ENCODE data around the gene PPM1N.

DNA sequence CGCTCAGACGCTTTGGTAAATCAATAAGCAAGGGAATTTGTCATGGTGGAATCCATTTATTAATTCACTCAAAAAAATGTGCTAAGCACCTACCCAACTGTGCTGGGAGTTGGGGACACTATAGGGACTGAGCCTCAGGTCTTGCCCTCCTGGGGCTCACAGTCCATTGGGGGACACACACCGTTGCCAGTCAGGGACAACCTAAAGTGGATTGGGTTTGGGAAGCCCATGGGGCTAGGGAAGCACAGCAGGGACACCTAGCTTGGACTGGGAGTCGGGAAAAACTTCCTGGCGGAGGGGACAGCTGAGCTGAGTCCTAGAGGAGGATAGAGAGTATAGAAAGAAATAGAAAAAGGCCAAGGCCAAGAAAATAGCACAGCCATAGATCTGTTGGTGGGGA lies 21.9 kb upstream of the PPM1N start:
- TF ChIP-seq, protein P1, sequence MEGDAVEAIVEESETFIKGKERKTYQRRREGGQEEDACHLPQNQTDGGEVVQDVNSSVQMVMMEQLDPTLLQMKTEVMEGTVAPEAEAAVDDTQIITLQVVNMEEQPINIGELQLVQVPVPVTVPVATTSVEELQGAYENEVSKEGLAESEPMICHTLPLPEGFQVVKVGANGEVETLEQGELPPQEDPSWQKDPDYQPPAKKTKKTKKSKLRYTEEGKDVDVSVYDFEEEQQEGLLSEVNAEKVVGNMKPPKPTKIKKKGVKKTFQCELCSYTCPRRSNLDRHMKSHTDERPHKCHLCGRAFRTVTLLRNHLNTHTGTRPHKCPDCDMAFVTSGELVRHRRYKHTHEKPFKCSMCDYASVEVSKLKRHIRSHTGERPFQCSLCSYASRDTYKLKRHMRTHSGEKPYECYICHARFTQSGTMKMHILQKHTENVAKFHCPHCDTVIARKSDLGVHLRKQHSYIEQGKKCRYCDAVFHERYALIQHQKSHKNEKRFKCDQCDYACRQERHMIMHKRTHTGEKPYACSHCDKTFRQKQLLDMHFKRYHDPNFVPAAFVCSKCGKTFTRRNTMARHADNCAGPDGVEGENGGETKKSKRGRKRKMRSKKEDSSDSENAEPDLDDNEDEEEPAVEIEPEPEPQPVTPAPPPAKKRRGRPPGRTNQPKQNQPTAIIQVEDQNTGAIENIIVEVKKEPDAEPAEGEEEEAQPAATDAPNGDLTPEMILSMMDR (conservative IDR thresholded peaks at IDR 0.05; ENCODE audit: low read depth, low read length) = no peak
- TF ChIP-seq RCOR1 (IDR thresholded peaks at IDR 0.05; ENCODE audit: insufficient replicate concordance, low read length) (no peak), BHLHE40 (IDR thresholded peaks at IDR 0.05; ENCODE audit: low read depth, low read length) (no peak), POLR2A (IDR thresholded peaks at IDR 0.05; ENCODE audit: low read depth, low read length) (no peak), RAD21 (IDR thresholded peaks at IDR 0.05; ENCODE audit: low read length) (no peak), NFE2L2 (IDR thresholded peaks at IDR 0.05; ENCODE audit: low read depth, low read length) (peak; percentile 11; the same call in 1 of the 2 replicates), SMC3 (IDR thresholded peaks at IDR 0.05; ENCODE audit: low read depth, low read length) (no peak), CEBPB (IDR thresholded peaks at IDR 0.05; ENCODE audit: low read depth, low read length) (no peak), RFX5 (IDR thresholded peaks at IDR 0.05; ENCODE audit: low read depth, low read length) (no peak)
- TF ChIP-seq, protein P2, sequence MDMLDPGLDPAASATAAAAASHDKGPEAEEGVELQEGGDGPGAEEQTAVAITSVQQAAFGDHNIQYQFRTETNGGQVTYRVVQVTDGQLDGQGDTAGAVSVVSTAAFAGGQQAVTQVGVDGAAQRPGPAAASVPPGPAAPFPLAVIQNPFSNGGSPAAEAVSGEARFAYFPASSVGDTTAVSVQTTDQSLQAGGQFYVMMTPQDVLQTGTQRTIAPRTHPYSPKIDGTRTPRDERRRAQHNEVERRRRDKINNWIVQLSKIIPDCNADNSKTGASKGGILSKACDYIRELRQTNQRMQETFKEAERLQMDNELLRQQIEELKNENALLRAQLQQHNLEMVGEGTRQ (IDR thresholded peaks at IDR 0.05; ENCODE audit: low read depth, low read length) = no peak; the same call in 1 of the 2 replicates
